ENCODE data around the gene NDUFB4.

Gene NDUFB4

DNA sequence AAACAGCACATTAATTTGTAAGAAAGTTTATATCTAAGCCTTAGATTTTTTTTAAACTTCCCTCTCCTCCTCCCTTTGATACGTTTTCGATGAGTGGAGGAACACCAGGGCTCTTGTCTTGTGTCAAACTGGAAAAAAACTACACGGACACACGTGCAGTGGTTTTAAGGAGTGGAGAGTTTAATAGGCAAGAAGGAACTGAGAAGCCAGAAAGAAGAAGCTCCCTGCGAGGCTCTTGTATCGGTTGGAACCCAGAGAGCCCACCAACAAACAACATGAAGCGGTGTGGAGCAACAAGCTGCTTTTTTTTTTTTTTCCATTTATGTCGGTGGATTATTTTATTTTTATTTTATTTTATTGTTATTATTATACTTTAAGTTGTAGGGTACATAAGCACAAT is 18.6 kb downstream of the NDUFB4 start:
- TF ChIP-seq, protein P1, sequence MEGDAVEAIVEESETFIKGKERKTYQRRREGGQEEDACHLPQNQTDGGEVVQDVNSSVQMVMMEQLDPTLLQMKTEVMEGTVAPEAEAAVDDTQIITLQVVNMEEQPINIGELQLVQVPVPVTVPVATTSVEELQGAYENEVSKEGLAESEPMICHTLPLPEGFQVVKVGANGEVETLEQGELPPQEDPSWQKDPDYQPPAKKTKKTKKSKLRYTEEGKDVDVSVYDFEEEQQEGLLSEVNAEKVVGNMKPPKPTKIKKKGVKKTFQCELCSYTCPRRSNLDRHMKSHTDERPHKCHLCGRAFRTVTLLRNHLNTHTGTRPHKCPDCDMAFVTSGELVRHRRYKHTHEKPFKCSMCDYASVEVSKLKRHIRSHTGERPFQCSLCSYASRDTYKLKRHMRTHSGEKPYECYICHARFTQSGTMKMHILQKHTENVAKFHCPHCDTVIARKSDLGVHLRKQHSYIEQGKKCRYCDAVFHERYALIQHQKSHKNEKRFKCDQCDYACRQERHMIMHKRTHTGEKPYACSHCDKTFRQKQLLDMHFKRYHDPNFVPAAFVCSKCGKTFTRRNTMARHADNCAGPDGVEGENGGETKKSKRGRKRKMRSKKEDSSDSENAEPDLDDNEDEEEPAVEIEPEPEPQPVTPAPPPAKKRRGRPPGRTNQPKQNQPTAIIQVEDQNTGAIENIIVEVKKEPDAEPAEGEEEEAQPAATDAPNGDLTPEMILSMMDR (IDR thresholded peaks at IDR 0.05), result no peak

DNA sequence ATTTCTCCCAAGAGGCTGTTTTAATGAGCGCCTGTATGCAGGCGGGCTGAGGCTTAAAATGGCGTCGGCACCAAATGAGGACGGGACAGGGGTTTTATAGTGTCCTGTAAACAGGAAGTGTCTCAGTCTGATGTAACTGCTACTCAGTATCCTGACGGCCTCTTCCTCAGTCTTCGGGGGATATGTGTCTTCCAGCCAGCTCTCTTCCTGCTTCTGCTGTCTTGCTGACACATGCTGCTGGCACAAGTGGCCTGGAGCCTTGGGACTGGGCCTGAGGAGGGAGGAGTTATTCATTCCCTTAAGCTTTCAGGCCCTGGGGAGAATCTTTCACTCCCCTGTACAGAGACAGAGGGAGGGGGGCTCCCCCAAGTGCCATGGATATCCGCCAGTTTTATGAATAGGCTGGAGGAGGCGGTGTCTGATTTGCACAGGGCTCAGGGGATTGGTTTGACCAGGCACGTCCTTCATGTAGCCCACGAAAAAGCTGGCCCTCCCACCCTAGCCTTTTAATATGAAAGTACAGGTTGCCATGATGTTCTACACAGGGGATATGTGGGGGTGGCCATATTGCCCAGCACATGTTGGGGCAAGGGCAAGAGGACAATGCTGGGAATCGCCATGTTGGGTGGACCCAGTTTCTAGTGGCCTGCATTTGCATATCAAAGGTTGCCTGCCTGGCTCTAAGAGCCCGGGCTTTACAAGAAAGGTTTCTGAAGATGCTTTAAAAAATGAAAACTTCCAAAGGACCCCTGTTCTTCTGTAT is 19.9 kb downstream of the NDUFB4 start:
- TF ChIP-seq, protein P1 (IDR thresholded peaks at IDR 0.05), result no peak

DNA sequence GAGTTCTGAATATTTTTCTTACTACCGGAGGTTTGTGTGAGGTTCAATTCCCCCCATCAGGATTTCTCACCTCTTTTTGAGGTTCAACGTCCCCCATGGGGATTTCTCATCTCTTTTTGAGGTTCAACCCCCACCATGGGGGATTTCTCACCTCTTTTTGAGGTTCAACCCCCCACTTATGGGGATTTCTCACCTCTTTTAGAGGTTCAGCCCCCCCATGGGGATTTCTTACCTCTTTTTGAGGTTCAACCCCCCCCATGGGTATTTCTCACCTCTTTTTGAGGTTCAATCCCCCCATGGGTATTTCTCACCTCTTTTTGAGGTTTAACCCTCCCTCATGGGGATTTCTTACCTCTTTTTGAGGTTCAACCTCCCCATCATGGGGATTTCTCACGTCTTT is 26.3 kb downstream of the NDUFB4 start:
- TF ChIP-seq, protein P1 (IDR thresholded peaks at IDR 0.05), result no peak

DNA sequence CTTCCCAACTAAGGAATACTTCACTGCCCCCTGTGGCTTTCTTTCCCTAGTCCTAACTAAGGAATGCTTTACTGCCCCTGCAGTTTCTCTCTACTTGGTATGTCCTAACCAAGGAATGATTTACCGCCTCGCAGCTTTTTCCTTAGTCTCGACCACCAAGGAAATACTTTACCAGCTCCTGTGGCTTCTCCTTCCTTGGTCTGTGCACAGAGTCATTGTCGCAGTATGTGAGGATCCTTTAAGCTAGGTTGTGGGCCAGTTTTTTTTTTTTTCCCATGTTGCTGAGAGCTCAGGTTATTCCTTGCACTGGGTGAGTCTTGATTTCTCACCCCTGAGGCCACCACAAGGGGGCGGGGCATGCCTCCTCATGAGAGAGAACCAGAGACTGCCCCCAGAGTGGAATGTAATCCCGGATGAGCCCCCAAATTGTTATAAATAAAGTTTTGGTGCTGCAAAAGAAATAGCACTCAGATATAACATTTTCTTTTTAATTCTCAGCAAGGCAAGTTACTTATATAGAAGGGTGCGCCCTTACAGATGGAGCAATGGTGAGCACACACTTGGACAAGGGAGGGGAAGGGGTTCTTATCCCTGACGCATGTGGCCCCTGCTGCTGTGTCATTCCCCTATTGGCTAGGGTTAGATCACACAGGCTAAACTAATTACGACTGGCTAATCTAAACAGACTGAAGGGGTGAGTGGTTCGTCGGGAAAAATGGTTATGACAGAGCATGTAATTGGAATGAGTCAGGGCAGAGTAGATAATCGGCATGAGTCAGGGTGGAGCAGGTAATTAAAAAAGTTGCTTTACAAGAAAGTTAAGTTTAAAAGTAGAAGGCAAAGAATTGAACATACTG is 27.0 kb downstream of the NDUFB4 start:
- TF ChIP-seq, protein P1 (IDR thresholded peaks at IDR 0.05), result no peak; the same call in 1 of the 2 replicates

DNA sequence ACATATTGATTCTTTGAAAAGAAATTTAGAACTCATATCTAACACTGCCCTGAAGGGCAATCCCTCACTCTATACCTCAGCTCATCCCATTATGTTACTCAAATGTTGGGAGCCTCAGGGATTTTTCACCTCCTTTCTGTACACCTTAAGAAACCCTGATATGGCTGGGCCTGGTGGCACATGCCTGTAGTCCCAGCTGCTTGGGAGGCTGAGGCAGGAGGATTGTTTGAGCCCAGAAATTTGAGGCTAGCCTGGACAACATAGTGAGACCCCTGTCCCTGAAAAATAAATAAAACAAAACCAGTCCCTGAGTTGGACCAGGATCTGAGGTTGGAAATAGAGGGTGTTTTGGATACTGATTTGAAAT is 27.6 kb downstream of the NDUFB4 start:
- TF ChIP-seq, protein P1 (IDR thresholded peaks at IDR 0.05), result no peak

DNA sequence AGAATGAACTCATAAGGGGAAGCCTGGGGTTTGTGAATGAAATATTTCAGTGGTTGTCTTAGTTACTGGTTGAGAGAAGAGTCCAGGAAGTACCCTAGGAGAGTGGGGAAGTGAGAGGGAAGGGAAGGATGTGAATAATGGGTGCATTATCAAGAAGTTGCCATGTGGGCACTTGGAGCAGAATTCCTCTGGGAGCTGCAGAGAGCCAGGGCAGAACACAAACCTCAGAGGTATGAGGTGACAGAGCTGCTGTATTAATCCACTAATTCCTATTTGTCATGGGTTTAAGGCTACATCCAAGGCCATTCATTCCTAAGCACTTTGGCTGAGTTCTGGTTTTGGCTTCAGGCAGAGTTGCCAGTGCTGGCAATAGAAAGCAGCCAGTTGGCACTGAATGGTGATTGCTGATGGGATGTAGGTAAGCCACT is 29.0 kb downstream of the NDUFB4 start:
- TF ChIP-seq, protein P1 (IDR thresholded peaks at IDR 0.05), result no peak

DNA sequence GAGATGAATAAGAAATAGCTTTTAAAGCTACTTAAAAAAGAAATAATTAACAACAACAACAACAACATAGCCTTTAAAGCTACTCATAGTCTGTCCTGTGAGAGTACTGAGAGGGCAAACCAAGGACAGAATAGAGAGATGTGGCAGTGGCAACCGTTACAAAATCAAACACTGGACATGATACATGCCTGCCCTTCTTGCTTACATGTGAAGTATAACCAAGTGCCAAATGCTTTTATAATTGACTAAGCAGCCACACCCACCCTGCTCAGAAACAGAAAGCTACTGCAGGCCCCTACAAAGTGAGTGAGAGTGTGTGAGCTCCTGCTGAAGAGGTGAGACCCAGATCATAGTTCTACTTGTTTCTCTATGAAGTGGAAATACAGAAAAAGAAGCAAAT is 38.4 kb downstream of the NDUFB4 start:
- TF ChIP-seq, protein P1 (IDR thresholded peaks at IDR 0.05), result no peak
